ENCODE results near the gene SNX8. TPM values are rescaled to one million over a fixed set of nuclear protein-coding genes. Genes with fewer than 3 reads are reported as not detected.

The SNX8 gene
- total RNA-seq, 1 experiment from 2014 or later = 86.6 TPM

DNA sequence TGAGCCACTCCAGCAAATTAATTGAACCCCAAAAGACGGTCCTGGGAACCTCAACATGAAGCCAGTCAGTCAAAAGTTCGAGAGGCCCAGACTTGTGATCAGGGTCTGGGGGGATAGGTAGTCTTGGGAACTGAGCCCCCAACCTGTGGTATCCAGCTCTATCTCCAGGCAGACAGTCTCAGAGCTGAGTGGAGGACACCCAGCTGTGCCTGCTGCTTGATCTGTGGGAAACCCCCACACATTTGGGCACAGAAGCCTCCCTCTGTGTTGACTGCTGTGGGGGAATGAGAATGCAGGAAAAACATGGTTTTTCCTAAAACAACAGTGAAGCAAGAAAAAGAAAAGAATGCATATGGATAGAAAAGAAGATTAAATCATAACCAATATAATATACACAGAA lies 16.3 kb upstream of the SNX8 start:
- Mint-ChIP-seq H3K4me3 (ENCODE audit: unreplicated experiment) (no peak overlapping the region), H3K4me1 (ENCODE audit: low read depth, unreplicated experiment) (peaks cover 8% of the 10 kb centered on the region), H3K9me3 (ENCODE audit: unreplicated experiment) (no peaks in the 10 kb centered on the region), H3K27me3 (ENCODE audit: insufficient read depth, unreplicated experiment) (no peaks in the 10 kb centered on the region), H3K27ac (ENCODE audit: unreplicated experiment) (no peak overlapping the region), H3K36me3 (ENCODE audit: insufficient read depth, unreplicated experiment) (peaks cover 23% of the 10 kb centered on the region)
- no peak for DNase-seq
- Histone ChIP-seq H3K27me3 (replicated peaks; ENCODE audit: control insufficient read depth, insufficient read depth, low read length) (no peaks in the 10 kb centered on the region), H3K4me1 (peaks cover 5% of the 10 kb centered on the region; the same call in 1 of the 2 replicates), H3K9me3 (no peaks in the 10 kb centered on the region), H3K36me3 (ENCODE audit: control insufficient read depth, insufficient read depth, low read length) (no peaks in the 10 kb centered on the region), H3K4me3 (ENCODE audit: low read depth, low read length) (no peak overlapping the region)
- TF ChIP-seq CTCF (IDR thresholded peaks at IDR 0.05; ENCODE audit: insufficient read depth in 1 of 2, low read depth in 1 of 2, low read length in 1 of 2, severe bottlenecking in 1 of 2, unreplicated experiment in 1 of 2) = no peak
- ChIA-PET CTCF (no interaction called here), POLR2A (interaction anchor here (0.7 kb wide), 1 partner anchor 1150 kb away, joined by 4 read pairs; no protein-coding TSS in a partner anchor)
- intact Hi-C loops (cut with micrococcal nuclease; ENCODE audit: unreplicated experiment) = no loop called here
- no TSS peak for BruUV-seq (replicated peaks)

GRCh38 chr7:2326951-2327350 lies 12.7 kb upstream of the SNX8 start:
- Mint-ChIP-seq H3K4me3 (ENCODE audit: unreplicated experiment) (no peak overlapping the region), H3K27ac (ENCODE audit: unreplicated experiment) (no peak overlapping the region), H3K27me3 (ENCODE audit: insufficient read depth, unreplicated experiment) (no peaks in the 10 kb centered on the region), H3K4me1 (ENCODE audit: low read depth, unreplicated experiment) (no peaks in the 10 kb centered on the region), H3K9me3 (ENCODE audit: unreplicated experiment) (no peaks in the 10 kb centered on the region), H3K36me3 (ENCODE audit: insufficient read depth, unreplicated experiment) (peaks cover 4% of the 10 kb centered on the region)
- POLR2A ChIA-PET = no interaction called here
- no peak for TF ChIP-seq CTCF (IDR thresholded peaks at IDR 0.05; ENCODE audit: insufficient read depth in 1 of 2, low read depth in 1 of 2, low read length in 1 of 2, severe bottlenecking in 1 of 2, unreplicated experiment in 1 of 2)
- H3K36me3 ChIP-seq (ENCODE audit: control insufficient read depth, insufficient read depth, low read length) = no peaks in the 10 kb centered on the region
- H3K9me3 ChIP-seq = no peaks in the 10 kb centered on the region
- BruUV-seq (replicated peaks) = no TSS peak
- CTCF ChIA-PET = interaction anchor here (0.7 kb wide), 1 partner anchor 101 kb away, joined by 7 read pairs; no protein-coding TSS in a partner anchor
- no peak for DNase-seq
- no peaks in the 10 kb centered on the region for H3K27me3 ChIP-seq (replicated peaks; ENCODE audit: control insufficient read depth, insufficient read depth, low read length)
- no peaks in the 10 kb centered on the region for H3K4me1 ChIP-seq
- intact Hi-C loops (cut with micrococcal nuclease; ENCODE audit: unreplicated experiment) = no loop called here
- H3K4me3 ChIP-seq (ENCODE audit: low read depth, low read length) = no peak overlapping the region

GRCh38 chr7:2325162-2325561 lies 10.9 kb upstream of the SNX8 start:
- H3K4me3 ChIP-seq (ENCODE audit: low read depth, low read length) = no peak overlapping the region
- no TSS peak for BruUV-seq (replicated peaks)
- ChIA-PET POLR2A (interaction anchor here (0.6 kb wide), 1 partner anchor 23 kb away, joined by 12 read pairs; no protein-coding TSS in a partner anchor), CTCF (no interaction called here)
- no peaks in the 10 kb centered on the region for H3K36me3 Mint-ChIP-seq (ENCODE audit: insufficient read depth, unreplicated experiment)
- no peak overlapping the region for H3K27ac Mint-ChIP-seq (ENCODE audit: unreplicated experiment)
- no peak for TF ChIP-seq CTCF (IDR thresholded peaks at IDR 0.05; ENCODE audit: insufficient read depth in 1 of 2, low read depth in 1 of 2, low read length in 1 of 2, severe bottlenecking in 1 of 2, unreplicated experiment in 1 of 2)
- no peaks in the 10 kb centered on the region for H3K27me3 Mint-ChIP-seq (ENCODE audit: insufficient read depth, unreplicated experiment)
- H3K4me1 Mint-ChIP-seq (ENCODE audit: low read depth, unreplicated experiment) = no peaks in the 10 kb centered on the region
- intact Hi-C loops (cut with micrococcal nuclease; ENCODE audit: unreplicated experiment) = no loop called here
- DNase-seq = no peak
- H3K4me1 ChIP-seq = no peaks in the 10 kb centered on the region
- H3K27me3 ChIP-seq (replicated peaks; ENCODE audit: control insufficient read depth, insufficient read depth, low read length) = no peaks in the 10 kb centered on the region
- no peaks in the 10 kb centered on the region for H3K36me3 ChIP-seq (ENCODE audit: control insufficient read depth, insufficient read depth, low read length)
- no peaks in the 10 kb centered on the region for H3K9me3 Mint-ChIP-seq (ENCODE audit: unreplicated experiment)
- no peak overlapping the region for H3K4me3 Mint-ChIP-seq (ENCODE audit: unreplicated experiment)
- no peaks in the 10 kb centered on the region for H3K9me3 ChIP-seq
